ENCODE data around the gene CCDC18.
"Not testable (repeated sequence)": the region's sequence is repeated elsewhere in the genome, so short reads cannot be mapped to it uniquely, and the experiment has no call there.

CCDC18 gene

GRCh38 chr1:93180723-93181613, at the start of gene CCDC18:
CCDC18 (plus strand) TSS chr1:93180724; CDS start chr1:93183362, 2,638 bp downstream.
- DNase-seq (ENCODE audit: low read depth in 3 of 3): peak; percentile 16 to 46 (median 19)

- no peak for DNase-seq (ENCODE audit: low read depth in 3 of 3)
Measured at GRCh38 chr1:93132638-93133037, 47.9 kb upstream of the CCDC18 start.

- DNase-seq (ENCODE audit: low read depth in 3 of 3): no peak
Measured at GRCh38 chr1:93136445-93136844, 44.1 kb upstream of the CCDC18 start.

- no peak for DNase-seq (ENCODE audit: low read depth in 3 of 3)
Measured at GRCh38 chr1:93137604-93138292, 42.8 kb upstream of the CCDC18 start.

- DNase-seq (ENCODE audit: low read depth in 3 of 3): no peak
Measured at GRCh38 chr1:93140106-93140505, 40.4 kb upstream of the CCDC18 start.

GRCh38 chr1:93142161-93142560, 38.4 kb upstream of the CCDC18 start:
- DNase-seq (ENCODE audit: low read depth in 3 of 3): no peak

GRCh38 chr1:93143136-93143535, 37.4 kb upstream of the CCDC18 start:
- no peak for DNase-seq (ENCODE audit: low read depth in 3 of 3)

- DNase-seq (ENCODE audit: low read depth in 3 of 3): no peak
Measured at GRCh38 chr1:93143769-93144168, 36.8 kb upstream of the CCDC18 start.

- DNase-seq (ENCODE audit: low read depth in 3 of 3): no peak
Measured at GRCh38 chr1:93148001-93148400, 32.5 kb upstream of the CCDC18 start.

- DNase-seq (ENCODE audit: low read depth in 3 of 3): no peak
Measured at GRCh38 chr1:93150729-93151128, 29.8 kb upstream of the CCDC18 start.

GRCh38 chr1:93151474-93151873, 29.1 kb upstream of the CCDC18 start:
- no peak for DNase-seq (ENCODE audit: low read depth in 3 of 3)

- no peak for DNase-seq (ENCODE audit: low read depth in 3 of 3)
Measured at GRCh38 chr1:93152835-93153234, 27.7 kb upstream of the CCDC18 start.

GRCh38 chr1:93154898-93155297, 25.6 kb upstream of the CCDC18 start:
- no peak for DNase-seq (ENCODE audit: low read depth in 3 of 3)

GRCh38 chr1:93155335-93155734, 25.2 kb upstream of the CCDC18 start:
- DNase-seq (ENCODE audit: low read depth in 3 of 3): no peak

GRCh38 chr1:93159337-93159736, 21.2 kb upstream of the CCDC18 start:
- DNase-seq (ENCODE audit: low read depth in 3 of 3): no peak

GRCh38 chr1:93163314-93163713, 17.2 kb upstream of the CCDC18 start:
- not testable (repeated sequence) for DNase-seq (ENCODE audit: low read depth in 3 of 3)

- no peak for DNase-seq (ENCODE audit: low read depth in 3 of 3)
Measured at GRCh38 chr1:93164816-93165215, 15.7 kb upstream of the CCDC18 start.

- DNase-seq (ENCODE audit: low read depth in 3 of 3): not testable (repeated sequence)
Measured at GRCh38 chr1:93165895-93166294, 14.6 kb upstream of the CCDC18 start.

- DNase-seq (ENCODE audit: low read depth in 3 of 3): no peak
Measured at GRCh38 chr1:93167006-93167405, 13.5 kb upstream of the CCDC18 start.

GRCh38 chr1:93170141-93170678, 10.3 kb upstream of the CCDC18 start:
- not testable (repeated sequence) for DNase-seq (ENCODE audit: low read depth in 3 of 3)

GRCh38 chr1:93171549-93172034, 8.9 kb upstream of the CCDC18 start:
- no peak for DNase-seq (ENCODE audit: low read depth in 3 of 3)

- no peak for DNase-seq (ENCODE audit: low read depth in 3 of 3)
Measured at GRCh38 chr1:93172778-93173177, 7.7 kb upstream of the CCDC18 start.

Data from stimulated activated CD4-positive, alpha-beta T cell treated with anti-CD3 and anti-CD28 coated beads, TNF-alpha, amount 100 ng/mL, for 24 hours (primary cell).